HG03558 (cell line): ENCODE data around the gene PACS2.
"Not testable (repeated sequence)": the region's sequence is repeated elsewhere in the genome, so short reads cannot be mapped to it uniquely, and the experiment has no call there.

Experiments
- ATAC-seq: cut with Tn5 transposase; IDR thresholded peaks from one replicate; pipeline ENCODE4 v1.9.1; 2021; ENCODE audit warnings: moderate number of reproducible peaks; ENCODE audit not compliant: unreplicated experiment; ENCODE audit errors: extremely low read depth

Gene PACS2

DNA sequence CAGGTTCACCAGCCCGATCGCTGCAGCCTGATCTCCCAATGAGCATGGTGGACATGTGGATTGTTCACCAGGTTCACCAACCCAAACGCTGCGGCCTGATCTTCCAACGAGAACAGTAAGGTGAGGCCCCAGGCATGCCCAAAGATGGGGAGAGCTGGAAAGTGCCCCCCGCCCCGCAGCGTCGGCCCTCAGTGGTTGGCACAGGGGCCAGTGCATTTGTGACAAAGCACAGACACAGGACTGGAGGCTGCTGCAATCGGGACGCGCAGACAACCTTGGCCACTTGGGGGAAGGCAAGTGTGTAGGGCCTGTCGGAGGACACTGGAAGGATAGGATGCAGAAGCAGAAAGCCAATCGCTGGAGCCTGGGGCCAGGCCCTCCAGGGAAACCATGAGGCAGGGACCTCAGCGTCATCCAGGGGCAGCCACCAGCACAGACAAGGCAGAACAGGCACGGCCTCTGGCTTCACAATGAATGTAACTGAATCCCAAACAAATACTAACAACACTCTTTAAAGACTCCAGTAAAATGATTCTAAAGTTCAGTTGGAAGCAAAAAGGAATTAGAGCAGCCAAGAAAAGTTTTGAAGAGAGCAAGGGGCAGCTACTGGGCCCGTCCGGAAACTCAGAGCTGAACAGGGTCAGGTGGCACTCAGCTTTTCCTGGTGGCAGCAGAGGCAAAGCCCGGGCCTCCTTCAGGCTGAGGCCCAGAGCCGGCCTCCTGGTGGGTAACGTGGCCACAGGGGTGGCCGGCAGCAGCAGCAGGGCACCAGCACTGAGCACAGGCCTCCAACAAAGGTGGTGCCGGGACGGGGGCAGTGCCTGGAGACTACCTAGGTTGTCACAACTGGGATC, 27.1 kb upstream of the PACS2 start:
- no peak for ATAC-seq

GRCh38 chr14:105288936-105289335, 25.6 kb upstream of the PACS2 start:
- not testable (repeated sequence) for ATAC-seq

GRCh38 chr14:105290621-105291346, 23.8 kb upstream of the PACS2 start:
- no peak for ATAC-seq

DNA sequence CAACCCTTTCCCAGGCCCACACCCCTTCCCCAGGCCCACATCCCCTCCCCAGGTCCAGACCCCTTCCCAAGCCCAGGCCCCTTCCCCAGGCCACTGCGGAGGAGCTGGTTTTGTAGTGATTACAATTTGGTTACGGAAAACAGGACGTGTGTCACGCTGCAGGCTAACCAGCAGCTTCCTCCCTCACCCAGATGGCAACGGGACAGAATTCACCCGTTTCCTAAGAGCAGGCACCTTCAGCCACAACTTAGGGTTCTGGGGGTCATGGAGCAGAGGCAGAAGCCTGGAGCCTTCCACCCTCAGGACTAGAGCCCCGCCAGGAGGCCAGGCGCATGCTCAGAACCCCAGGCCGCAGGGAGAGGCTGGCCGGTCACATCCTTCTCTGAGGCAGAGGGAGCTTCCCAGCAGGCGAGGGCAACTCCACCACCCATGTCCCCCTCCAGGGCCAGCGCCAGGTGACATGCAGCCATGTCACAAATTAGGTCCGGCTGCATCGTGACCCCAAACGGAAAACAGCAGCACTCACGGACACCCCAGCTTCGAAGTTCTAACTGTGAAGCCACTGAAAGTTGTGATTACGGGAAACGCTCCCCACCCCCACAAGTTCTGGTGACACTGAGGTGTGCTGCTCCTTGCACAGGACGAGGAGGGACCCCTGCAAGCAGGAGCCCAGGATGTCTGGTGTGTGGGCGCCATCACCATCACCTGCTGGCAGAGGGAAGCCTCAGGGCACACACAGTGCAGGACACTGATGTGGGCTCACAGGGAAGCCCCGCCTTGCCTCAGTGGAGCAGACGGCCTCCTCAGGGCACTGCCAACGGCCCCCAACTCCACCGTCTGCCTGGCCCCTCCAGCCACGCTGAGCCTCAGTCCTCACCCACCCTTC, 21.5 kb upstream of the PACS2 start:
- ATAC-seq, result no peak

DNA sequence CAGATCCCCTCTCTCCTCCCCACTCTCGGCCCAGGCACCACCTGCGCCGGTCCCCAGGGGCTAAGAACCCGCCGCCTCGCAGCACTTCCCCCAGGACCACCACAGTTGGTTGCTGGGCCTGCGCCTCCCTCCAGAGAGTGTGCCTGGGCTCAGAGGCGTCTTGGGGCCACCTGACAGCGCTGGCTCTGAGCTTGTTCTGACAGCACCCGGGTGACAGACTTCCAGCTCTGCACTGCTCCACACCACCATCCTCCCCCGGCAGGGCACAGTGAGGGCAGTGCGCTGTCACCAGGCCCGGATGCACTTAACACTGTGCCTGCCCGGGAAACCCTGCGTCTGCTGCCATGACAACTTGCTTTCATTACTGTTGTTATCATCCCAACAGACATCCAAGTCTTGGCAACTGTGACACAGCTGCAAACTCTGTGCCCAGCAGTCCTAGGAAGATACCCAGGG, 20.4 kb upstream of the PACS2 start:
- ATAC-seq, result no peak

DNA sequence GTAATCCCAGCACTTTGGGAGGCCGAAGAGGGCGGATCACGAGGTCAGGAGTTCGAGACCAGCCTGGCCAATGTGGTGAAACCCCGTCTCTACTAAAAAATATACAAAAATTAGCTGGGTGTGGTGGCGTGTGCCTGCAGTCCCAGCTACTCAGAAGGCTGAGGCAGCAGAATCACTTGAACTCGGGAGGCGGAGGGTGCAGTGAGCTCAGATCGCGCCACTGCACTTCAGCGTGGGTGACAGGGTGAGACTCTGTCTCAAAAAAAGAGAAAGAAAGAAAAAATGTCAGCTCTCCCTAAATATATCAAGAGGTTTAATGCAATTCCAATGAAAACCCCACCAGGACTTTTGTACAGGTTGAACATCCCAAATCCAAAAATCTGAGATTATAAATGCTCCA, 17.2 kb upstream of the PACS2 start:
- ATAC-seq, result not testable (repeated sequence)

DNA sequence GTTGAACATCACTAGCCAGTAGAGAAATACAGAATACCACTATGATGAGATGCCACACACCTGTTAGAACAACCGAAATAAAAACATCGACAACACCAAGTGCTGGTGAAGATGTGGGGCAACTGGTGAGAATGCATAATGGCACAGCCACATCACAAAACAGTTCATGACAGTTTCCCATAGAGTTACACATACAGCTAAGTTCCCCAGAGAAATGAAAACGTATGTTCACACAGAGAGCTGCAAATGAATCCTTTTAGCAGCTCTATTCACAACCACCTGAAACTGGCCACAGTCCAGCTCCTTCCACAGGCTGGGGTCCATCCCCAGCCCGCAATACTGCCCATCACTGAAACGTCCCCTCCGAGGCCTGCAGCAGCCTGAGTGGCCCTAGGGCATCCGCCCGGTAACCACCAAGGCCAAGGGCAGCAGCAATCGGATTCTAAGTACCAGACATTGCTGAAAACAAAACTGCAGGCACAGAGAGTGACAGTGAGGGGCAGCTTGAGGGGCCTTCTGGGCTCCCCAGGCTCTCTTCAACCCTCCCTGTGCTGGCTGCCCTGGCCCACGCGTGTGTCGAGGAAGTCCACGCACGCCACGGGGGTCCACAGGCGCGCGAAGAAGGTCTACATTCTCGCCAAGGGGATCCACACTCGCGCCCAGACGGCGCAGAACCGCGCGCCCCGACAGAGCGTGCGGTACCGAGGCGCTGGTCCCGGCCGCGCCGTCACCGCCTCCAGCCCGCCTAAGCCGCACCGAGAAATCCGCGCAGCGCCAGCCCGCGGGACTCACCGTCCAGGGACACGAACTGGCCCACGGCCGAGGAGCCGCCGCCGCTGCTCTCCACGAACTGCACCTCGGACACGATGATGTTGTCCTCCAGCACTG, 14.7 kb upstream of the PACS2 start:
- ATAC-seq, result no peak

DNA sequence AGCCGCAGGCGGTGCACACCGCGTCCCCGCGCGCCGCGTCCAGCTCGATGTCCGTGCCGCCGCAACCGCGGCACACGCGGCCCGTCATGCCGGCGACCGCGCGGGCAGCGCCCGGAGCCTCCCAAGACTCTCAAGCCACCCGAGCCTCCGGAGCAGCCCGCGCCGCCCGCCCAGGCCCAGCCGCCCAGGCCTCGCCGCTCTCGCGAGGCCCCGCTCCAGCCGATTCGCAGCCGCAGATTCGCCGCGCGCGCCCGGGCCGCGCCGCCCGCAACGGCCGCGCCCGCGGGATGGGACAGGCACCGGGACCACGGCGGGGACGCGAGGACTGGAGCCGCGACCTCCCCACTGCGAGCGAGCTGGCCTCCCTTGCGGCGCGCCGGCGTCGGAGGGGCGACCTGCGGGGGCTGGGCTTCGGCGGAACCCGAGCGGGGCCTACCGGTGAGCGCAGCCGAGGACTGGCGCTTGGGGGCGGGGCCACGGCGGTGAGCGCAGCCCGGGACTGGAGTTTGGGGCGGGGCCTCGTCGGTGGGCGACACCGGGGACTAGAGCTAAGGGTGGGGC, 13.9 kb upstream of the PACS2 start, which contains the start of gene BRF1:
BRF1 (minus strand) TSS at position 460 of the 561 bp plus-strand sequence; CDS start at position 88, 372 bp downstream.
- ATAC-seq, result peak; percentile 48

GRCh38 chr14:105301103-105301914, 13.2 kb upstream of the PACS2 start:
- peak; percentile 24 for ATAC-seq

DNA sequence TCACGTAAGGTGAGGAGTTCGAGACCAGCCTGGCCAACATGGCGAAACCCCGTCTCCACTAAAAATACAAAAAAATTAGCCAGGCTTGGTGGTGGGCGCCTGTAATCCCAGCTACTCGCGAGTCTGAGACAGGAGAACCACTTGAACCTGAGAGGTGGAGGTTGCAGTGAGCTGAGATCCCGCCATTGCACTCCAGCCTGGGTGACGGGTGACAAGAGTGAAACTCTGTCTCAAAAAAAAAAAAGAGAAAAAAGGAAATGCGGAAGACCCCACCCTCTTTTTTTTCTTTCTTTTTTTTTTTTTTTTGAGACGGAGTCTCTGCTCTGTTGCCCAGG, 12.7 kb upstream of the PACS2 start:
- not testable (repeated sequence) for ATAC-seq

DNA sequence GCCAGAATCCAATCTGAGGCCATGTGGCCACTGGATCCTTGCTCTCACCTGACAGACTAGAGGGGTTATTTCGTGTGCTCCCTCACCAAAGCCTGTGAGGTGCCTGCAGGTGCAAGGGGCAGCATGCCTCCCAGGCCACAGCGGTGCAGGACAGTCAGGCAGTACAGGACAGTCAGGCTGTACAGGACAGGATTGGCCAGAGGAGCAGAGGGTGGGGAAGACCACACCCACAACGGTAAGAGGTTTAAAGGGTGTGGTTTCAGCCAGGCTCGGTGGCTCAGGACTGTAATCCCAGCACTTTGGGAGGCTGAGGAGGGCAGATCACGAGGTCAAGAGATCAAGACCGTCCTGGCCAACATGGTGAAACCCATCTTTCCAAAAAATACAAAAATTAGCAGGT, 10.6 kb upstream of the PACS2 start:
- no peak for ATAC-seq

DNA sequence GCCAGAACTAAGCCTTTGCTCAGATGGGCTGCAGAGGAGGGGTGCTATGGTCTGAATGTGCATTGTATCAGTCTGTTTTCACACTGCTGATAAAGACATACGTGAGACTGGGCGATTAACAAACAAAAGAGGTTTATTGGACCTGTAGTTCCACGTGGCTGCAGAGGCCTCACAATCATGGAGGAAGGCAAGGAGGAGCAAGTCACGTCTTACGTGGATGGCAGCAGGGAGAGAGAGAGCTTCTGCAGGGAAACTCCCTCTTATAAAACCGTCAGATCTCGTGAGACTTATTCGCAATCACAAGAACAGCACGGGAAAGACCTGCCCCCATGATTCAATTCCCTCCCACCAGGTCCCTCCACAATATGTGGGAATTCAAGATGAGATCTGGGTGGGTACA, 10.0 kb upstream of the PACS2 start:
- ATAC-seq, result no peak

- no peak for ATAC-seq
Measured at GRCh38 chr14:105305345-105305744, 9.2 kb upstream of the PACS2 start.

DNA sequence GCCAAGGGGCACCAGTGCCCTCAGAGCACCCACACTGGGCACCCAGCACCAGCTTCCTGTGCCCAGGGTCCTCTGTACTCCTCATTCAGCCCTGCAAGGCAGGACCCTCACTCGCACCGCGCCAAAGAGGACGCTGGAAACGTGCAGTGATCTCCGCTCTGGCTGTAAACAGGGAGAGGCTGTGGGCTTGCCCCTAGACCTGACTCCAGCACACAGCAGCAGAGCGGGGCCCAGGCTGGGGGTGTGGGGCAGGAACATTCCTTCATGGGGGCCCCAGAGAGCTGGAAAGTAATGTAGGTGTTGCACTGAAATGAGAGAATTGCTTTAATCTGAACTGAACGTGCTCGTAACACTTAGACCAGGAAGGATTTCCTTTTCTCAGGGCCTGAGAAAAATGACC, 8.8 kb upstream of the PACS2 start:
- no peak for ATAC-seq

DNA sequence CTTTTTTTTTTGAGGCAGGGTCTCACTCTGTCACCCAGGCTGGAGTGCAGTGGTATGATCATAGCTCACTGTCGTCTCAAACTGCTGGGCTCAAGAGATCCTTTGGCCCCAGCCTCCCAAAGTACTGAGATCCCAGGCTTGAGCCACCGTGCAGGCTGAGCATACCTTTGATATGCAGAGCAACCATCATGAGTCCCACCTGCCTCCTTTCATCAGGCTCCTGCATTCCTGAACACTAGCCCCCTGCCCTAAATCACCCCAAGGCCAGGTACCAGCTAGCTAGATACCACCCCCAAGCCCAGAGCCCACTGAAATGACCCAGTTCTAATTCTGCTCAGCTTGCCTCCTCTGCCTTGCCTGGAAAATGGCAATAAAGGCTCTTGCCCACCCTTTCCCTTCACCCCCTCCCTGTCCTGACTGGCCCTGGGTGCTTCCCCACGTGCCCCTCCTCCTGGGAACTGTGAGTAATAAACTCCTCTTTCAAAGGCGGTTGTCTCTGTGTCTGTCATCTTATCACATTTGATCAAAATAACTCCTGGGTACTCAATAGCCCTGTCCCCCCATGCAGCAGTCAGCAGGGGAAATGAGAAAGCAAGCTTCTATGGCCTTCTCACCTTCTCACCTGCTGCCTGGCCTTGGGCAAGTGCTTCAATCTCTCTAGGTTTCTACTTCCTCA, 7.4 kb upstream of the PACS2 start:
- ATAC-seq, result no peak

- ATAC-seq, result no peak
Measured at GRCh38 chr14:105309371-105309770, 5.2 kb upstream of the PACS2 start.

GRCh38 chr14:105311838-105312237, 2.7 kb upstream of the PACS2 start:
- no peak for ATAC-seq

DNA sequence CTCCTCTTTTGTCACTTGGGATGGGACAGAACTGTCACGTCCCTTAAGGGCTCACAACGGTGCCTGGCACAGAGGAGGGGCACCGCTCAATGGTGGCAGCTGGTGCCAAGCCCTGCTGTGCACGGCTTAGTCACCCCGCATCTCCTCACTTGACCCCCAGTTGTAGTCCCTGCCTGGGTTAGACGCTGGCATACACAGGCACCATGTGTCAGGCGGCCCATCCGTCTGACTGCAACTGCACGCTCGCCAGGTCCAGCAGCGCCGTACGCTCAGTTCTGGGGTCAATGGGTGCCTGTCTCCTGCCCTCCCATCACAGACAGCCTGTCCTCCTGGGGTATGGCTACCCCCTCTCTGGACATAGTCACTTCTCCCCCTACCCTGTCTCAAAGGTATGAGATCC, 1.6 kb upstream of the PACS2 start:
- ATAC-seq, result no peak
